ENCODE measurements around the gene MYBBP1A. TPM values are rescaled to one million over a fixed set of nuclear protein-coding genes. Genes with fewer than 3 reads are reported as not detected.

MYBBP1A gene
- total and polyA plus RNA-seq, 2 of the 4 experiments (the other 2 are of a cell fraction), result 22.6 to 45.9 TPM

GRCh38 chr17:4515501-4515900, 39.7 kb downstream of the MYBBP1A start:
- Histone ChIP-seq H3K27ac (ENCODE audit: insufficient read depth, low read length) (no peak overlapping the region), H2BK20ac (ENCODE audit: low read depth, low read length) (no peak overlapping the region), H2BK5ac (ENCODE audit: low read depth, low read length, poor library complexity, severe bottlenecking) (no peak overlapping the region), H2AK9ac (replicated peaks; ENCODE audit: low read depth, low read length, poor library complexity) (no peak overlapping the region), H4K91ac (ENCODE audit: insufficient read depth, low read depth, low read length) (no peak overlapping the region), H3K4ac (ENCODE audit: low read depth, low read length) (no peak overlapping the region), H4K8ac (ENCODE audit: low read depth in 2 of 2, low read length in 2 of 2) (no peak overlapping the region), H3K14ac (replicated peaks; ENCODE audit: low read depth, low read length) (no peak overlapping the region), H3K23ac (ENCODE audit: low read depth, low read length) (no peak overlapping the region), H2BK120ac (ENCODE audit: low read depth, low read length) (no peak overlapping the region), H3K56ac (ENCODE audit: extremely low read depth, insufficient read depth, low read length) (no peak overlapping the region), H3K79me1 (ENCODE audit: low read depth in 1 of 2, low read length in 2 of 2) (no peaks in the 10 kb centered on the region), H3K36me3 (ENCODE audit: control insufficient read depth, insufficient read depth, low read length) (no peaks in the 10 kb centered on the region), H2BK15ac (ENCODE audit: low read depth, low read length) (no peak overlapping the region), H3K4me3 (ENCODE audit: insufficient read depth, low read depth, low read length) (no peak overlapping the region), H3K27me3 (ENCODE audit: control insufficient read depth, insufficient read depth, low read length) (peaks cover 14% of the 10 kb centered on the region; the same call in 1 of the 2 replicates), H3K9ac (ENCODE audit: low read depth, low read length) (no peak overlapping the region), H2AFZ (replicated peaks; ENCODE audit: low read length, poor library complexity) (no peak overlapping the region), H2AK5ac (ENCODE audit: low read depth, low read length) (no peak overlapping the region), H3K18ac (ENCODE audit: low read depth, low read length) (no peak overlapping the region; the same call in 1 of the 2 replicates), H4K20me1 (ENCODE audit: insufficient read depth, low read length) (no peaks in the 10 kb centered on the region), H3K9me1 (ENCODE audit: insufficient read depth, low read length) (0 out of 2 replicates have a peak, but pooled peaks cover 3% of the 10 kb centered on the region), H3K4me1 (ENCODE audit: control insufficient read depth, insufficient read depth, low read length) (peaks cover 6% of the 10 kb centered on the region), H3K4me2 (ENCODE audit: low read depth, low read length) (no peak overlapping the region), H3K9me3 (ENCODE audit: control insufficient read depth, insufficient read depth, low read length) (peaks cover 2% of the 10 kb centered on the region; the same call in 1 of the 2 replicates), H4K5ac (ENCODE audit: low read depth, low read length) (no peak overlapping the region; the same call in 1 of the 2 replicates)
- DNase-seq (no peak), ATAC-seq (ENCODE audit: low read depth) (no peak)
- intact Hi-C loops (cut with micrococcal nuclease), result no loop called here
- in situ Hi-C loops (cut with MboI; ENCODE audit: low sequenced_read_pairs), result no loop called here
- POLR2A ChIA-PET (ENCODE audit: unreplicated experiment), result no interaction called here
- no peak for TF ChIP-seq RAD21 (IDR thresholded peaks at IDR 0.05; ENCODE audit: low read length)
- no peak for TF ChIP-seq MAFK (IDR thresholded peaks at IDR 0.05; ENCODE audit: low read depth, low read length)
- TF ChIP-seq NFE2L2 (IDR thresholded peaks at IDR 0.05; ENCODE audit: low read depth, low read length), result no peak
- no peak for TF ChIP-seq SMC3 (IDR thresholded peaks at IDR 0.05; ENCODE audit: low read depth, low read length)
- TF ChIP-seq MAZ (IDR thresholded peaks at IDR 0.05; ENCODE audit: borderline replicate concordance, low read depth, low read length), result no peak
- TF ChIP-seq USF2 (IDR thresholded peaks at IDR 0.05; ENCODE audit: low read depth, low read length), result no peak
- TF ChIP-seq ELK1 (IDR thresholded peaks at IDR 0.05; ENCODE audit: borderline replicate concordance, low read depth, low read length), result no peak
- no peak for TF ChIP-seq CEBPB (IDR thresholded peaks at IDR 0.05; ENCODE audit: low read depth, low read length)
- 75% methylated on average over 2 of the region's 5 CpGs; no CpG with 5 or more reads in 1 of the 2 experiments for WGBS, 2 experiments (ENCODE audit: extremely low coverage in 2 of 2, insufficient read length in 1 of 2)
- dilution Hi-C loops (cut with HindIII; ENCODE audit: low sequenced_read_pairs, unreplicated experiment), result no loop called here
- no TSS peak for BruUV-seq (replicated peaks)
- CTCF ChIA-PET, result interaction anchor here (0.6 to 1.2 kb wide), 2 partner anchors 26 to 273 kb away, joined by 3 to 5 read pairs; no protein-coding TSS in a partner anchor
